Adrenal gland (tissue), 5 donors: Measurements from ENCODE around the gene SUFU.

ENCODE experiments used
- CTCF ChIP-seq, 6 experiments: fragments of 450-650 bp in 4 of 6; fragments of 200-600 bp in 2 of 6; sonication (generic) in 1 of 6; IDR thresholded peaks; 1 replicate in 5 of 6; 2 replicates in 1 of 6; pipeline versions ENCODE4 v1.5.1 to v1.8.0; 2016 to 2021; ENCODE audit warnings: antibody characterized with exemption in 6 of 6, mild to moderate bottlenecking in 2 of 6, moderate library complexity in 1 of 6
- POLR2A ChIP-seq, 2 donors: fragments of 450-650 bp; IDR thresholded peaks; one replicate each; pipeline ENCODE4 v1.6.1; 2017; ENCODE audit warnings: antibody characterized with exemption in 2 of 2, mild to moderate bottlenecking in 2 of 2, moderate library complexity in 1 of 2
- donor health status: DM: no; HTN: no; CAD: no.

GRCh38 chr10:102580230-102580629 lies 76.5 kb downstream of the SUFU start:
- TF ChIP-seq POLR2A (IDR thresholded peaks at IDR 0.05) (no peak), CTCF (IDR thresholded peaks at IDR 0.05) (no peak)
